Sigmoid colon (tissue), 4 donors: ENCODE measurements around the gene MRPL24.

Source experiments
- EP300 ChIP-seq, 4 donors: sonication (generic); formaldehyde crosslinking; IDR thresholded peaks; one replicate each; pipeline ENCODE4 v1.6.1; 2017; ENCODE audit warnings: antibody characterized with exemption in 4 of 4
- POLR2A ChIP-seq, 2 donors: fragments of 450-650 bp; IDR thresholded peaks; one replicate each; pipeline ENCODE4 v1.6.1; 2016; ENCODE audit warnings: antibody characterized with exemption in 2 of 2, mild to moderate bottlenecking in 2 of 2, moderate library complexity in 2 of 2
- POLR2AphosphoS5 ChIP-seq, 4 donors: sonication (generic); formaldehyde crosslinking; IDR thresholded peaks; one replicate each; pipeline ENCODE4 v1.6.1; 2017; ENCODE audit warnings: antibody characterized with exemption in 4 of 4
- TF ChIP-seq, protein P1 (sequence below), 4 experiments: fragments of 450-650 bp in 3 of 4; fragments of 200-600 bp in 1 of 4; IDR thresholded peaks; one replicate each; pipeline ENCODE4 v1.5.1; 2016 to 2019; ENCODE audit warnings: antibody characterized with exemption in 4 of 4, mild to moderate bottlenecking in 3 of 4, moderate library complexity in 2 of 4

DNA sequence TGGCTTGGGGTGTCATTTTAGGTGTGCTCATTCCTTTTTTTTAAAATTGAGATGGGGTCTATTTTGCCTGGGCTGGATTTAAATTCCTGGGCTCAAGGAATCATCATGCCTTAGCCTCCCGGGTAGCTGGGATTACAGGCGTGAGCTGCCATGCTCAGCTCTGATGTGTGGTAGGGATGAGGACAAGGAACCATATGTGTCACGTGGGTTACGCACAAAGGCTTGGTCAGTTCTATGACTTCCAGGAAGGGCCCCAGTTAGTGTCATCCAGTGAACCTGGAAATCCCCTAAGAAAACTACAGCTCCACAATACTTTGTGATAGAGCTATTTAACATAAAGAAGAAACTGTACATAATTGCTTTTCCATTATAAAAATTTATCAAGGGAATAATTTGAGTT is 19.4 kb downstream of the MRPL24 start:
- TF ChIP-seq, protein P1, sequence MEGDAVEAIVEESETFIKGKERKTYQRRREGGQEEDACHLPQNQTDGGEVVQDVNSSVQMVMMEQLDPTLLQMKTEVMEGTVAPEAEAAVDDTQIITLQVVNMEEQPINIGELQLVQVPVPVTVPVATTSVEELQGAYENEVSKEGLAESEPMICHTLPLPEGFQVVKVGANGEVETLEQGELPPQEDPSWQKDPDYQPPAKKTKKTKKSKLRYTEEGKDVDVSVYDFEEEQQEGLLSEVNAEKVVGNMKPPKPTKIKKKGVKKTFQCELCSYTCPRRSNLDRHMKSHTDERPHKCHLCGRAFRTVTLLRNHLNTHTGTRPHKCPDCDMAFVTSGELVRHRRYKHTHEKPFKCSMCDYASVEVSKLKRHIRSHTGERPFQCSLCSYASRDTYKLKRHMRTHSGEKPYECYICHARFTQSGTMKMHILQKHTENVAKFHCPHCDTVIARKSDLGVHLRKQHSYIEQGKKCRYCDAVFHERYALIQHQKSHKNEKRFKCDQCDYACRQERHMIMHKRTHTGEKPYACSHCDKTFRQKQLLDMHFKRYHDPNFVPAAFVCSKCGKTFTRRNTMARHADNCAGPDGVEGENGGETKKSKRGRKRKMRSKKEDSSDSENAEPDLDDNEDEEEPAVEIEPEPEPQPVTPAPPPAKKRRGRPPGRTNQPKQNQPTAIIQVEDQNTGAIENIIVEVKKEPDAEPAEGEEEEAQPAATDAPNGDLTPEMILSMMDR (IDR thresholded peaks at IDR 0.05): no peak
- TF ChIP-seq POLR2A (IDR thresholded peaks at IDR 0.05) (no peak), EP300 (IDR thresholded peaks at IDR 0.05) (no peak), POLR2AphosphoS5 (IDR thresholded peaks at IDR 0.05) (no peak)
